OCI-LY7 (cell line): Measurements from ENCODE around the gene UGT1A10. TPM values are rescaled to one million over a fixed set of nuclear protein-coding genes. Genes with fewer than 3 reads are reported as not detected.
"Not testable (repeated sequence)": the region's sequence is repeated elsewhere in the genome, so short reads cannot be mapped to it uniquely, and the experiment has no call there.

ENCODE experiments used
- BruUV-seq: library from RNA; stranded (reverse); fragments of 400-500 nt; replicated peaks from 2 replicates; lab custom pipeline; 2021; lab: Mats Ljungman, UMichigan
- CTCF ChIA-PET: fragments of 300-600 bp; sonication (Branson Sonifier 250); formaldehyde crosslinking; loops from one replicate; lab custom pipeline; 2022; ENCODE audit warnings: antibody characterized with exemption; ENCODE audit not compliant: unreplicated experiment; lab: Charles Lee
- POLR2A ChIA-PET: fragments of 300-600 bp; sonication (Branson Sonifier 250); formaldehyde crosslinking; loops from one replicate; lab custom pipeline; 2022; ENCODE audit warnings: antibody characterized with exemption; lab: Charles Lee
- DNase-seq: peaks from one replicate; pipeline ENCODE4 v3.0.0-alpha.2; 2015; ENCODE audit warnings: low spot score
- H2AFZ ChIP-seq: fragments of 200-600 bp; sonication (generic), shearing (Covaris generic); 2 replicates; pipeline ENCODE4 v1.6.1; 2014; ENCODE audit warnings: mild to moderate bottlenecking, antibody characterized with exemption, low read length, moderate library complexity
- H3K27ac ChIP-seq: fragments of 200-600 bp; sonication (generic); 2 replicates; pipeline ENCODE4 v1.5.1; 2014; ENCODE audit warnings: mixed run types, low read depth, mild to moderate bottlenecking, moderate library complexity, low read length, inconsistent platforms; ENCODE audit not compliant: poor library complexity, severe bottlenecking
- H3K36me3 ChIP-seq: fragments of 200-600 bp; sonication (generic); 2 replicates; pipeline ENCODE4 v1.6.1; 2014; ENCODE audit warnings: mild to moderate bottlenecking, antibody characterized with exemption, low read length, moderate library complexity, mixed read lengths; ENCODE audit not compliant: insufficient read depth
- H3K4me1 ChIP-seq: fragments of 200-600 bp; sonication (generic); 2 replicates; pipeline ENCODE4 v1.5.1; 2014; ENCODE audit warnings: mild to moderate bottlenecking, low read length; ENCODE audit not compliant: insufficient read depth, poor library complexity, severe bottlenecking
- H3K4me2 ChIP-seq: fragments of 200-600 bp; sonication (generic); 2 replicates; pipeline ENCODE4 v1.6.1; 2014; ENCODE audit warnings: mild to moderate bottlenecking, low read length
- H3K4me3 ChIP-seq: fragments of 200-600 bp; sonication (generic); 2 replicates; pipeline ENCODE4 v1.5.1; 2014; ENCODE audit warnings: mild to moderate bottlenecking, low read depth, low read length; ENCODE audit not compliant: poor library complexity, severe bottlenecking
- H3K79me2 ChIP-seq: fragments of 200-600 bp; sonication (generic); 2 replicates; pipeline ENCODE4 v1.6.1; 2016; ENCODE audit warnings: low read depth, mild to moderate bottlenecking, low read length, moderate library complexity, mixed read lengths; ENCODE audit not compliant: insufficient read depth
- H3K9me2 ChIP-seq: fragments of 200-600 bp; sonication (generic); 2 replicates; pipeline ENCODE4 v1.6.1; 2016; ENCODE audit warnings: mild to moderate bottlenecking, low read length, mixed read lengths; ENCODE audit not compliant: insufficient read depth
- H3K9me3 ChIP-seq: fragments of 200-600 bp; sonication (generic); 2 replicates; pipeline ENCODE4 v1.6.1; 2014; ENCODE audit warnings: mild to moderate bottlenecking, mixed run types, low read length, mixed read lengths
- H4K20me1 ChIP-seq: fragments of 200-600 bp; sonication (generic); 2 replicates; pipeline ENCODE4 v1.6.1; 2014; ENCODE audit warnings: mild to moderate bottlenecking, antibody characterized with exemption, low read length, moderate library complexity, mixed read lengths; ENCODE audit not compliant: insufficient read depth
- CTCF ChIP-seq: fragments of 200-600 bp; sonication (generic); conservative IDR thresholded peaks from 2 replicates; pipeline ENCODE4 v1.5.1; 2014; ENCODE audit warnings: mild to moderate bottlenecking, antibody characterized with exemption, low read length, moderate library complexity, mixed read lengths
- EZH2phosphoT487 ChIP-seq: fragments of 200-600 bp; sonication (generic); IDR thresholded peaks from 2 replicates; pipeline ENCODE4 v1.6.1; 2018; ENCODE audit warnings: low read depth, borderline replicate concordance, mild to moderate bottlenecking, mixed run types, antibody characterized with exemption, low read length, moderate library complexity, mixed read lengths
- intact Hi-C: fragments of 100-400 bp; cut with micrococcal nuclease; formaldehyde crosslinking; loops from one replicate; pipeline ENCODE4 v1.10.0; 2022; ENCODE audit not compliant: unreplicated experiment
- total RNA-seq, 2 experiments: library from RNA; depleted of rRNA in 1 of 2; stranded (reverse); fragments of >200 nt in 1 of 2; shearing (Covaris generic) in 1 of 2; gene quantifications; 2 replicates each; pipeline ENCODE4 v1.2.3, GENCODE V29; 2014 to 2022

Gene UGT1A10
- total RNA-seq, 2 experiments from 2014 or later: not detected

DNA sequence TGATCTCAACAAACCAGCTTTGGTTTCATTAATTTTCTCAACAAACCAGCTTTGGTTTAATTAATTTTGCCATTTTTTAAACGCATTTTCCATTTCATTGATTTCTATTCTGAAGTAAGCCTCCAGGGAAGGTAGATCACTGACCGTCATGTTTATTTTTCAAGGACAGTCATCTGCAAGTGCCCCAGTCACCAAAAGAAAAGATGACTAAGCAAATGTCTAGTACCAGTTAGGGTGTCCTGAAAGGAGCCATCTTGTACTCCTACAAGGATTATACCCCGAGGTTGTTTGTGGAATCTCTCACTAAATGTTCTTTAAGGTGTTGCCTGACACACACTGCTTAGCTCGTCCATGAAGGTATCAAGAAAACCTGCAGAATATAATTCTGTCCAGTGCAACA lies 25.0 kb upstream of the UGT1A10 start:
- BruUV-seq: no TSS peak
- H3K27ac ChIP-seq: no peak overlapping the region
- no peaks in the 10 kb centered on the region for H4K20me1 ChIP-seq
- no peak overlapping the region for H2AFZ ChIP-seq
- CTCF ChIA-PET: no interaction called here
- H3K4me2 ChIP-seq: no peak overlapping the region
- H3K36me3 ChIP-seq: no peaks in the 10 kb centered on the region
- H3K79me2 ChIP-seq: no peaks in the 10 kb centered on the region
- DNase-seq: no peak
- POLR2A ChIA-PET: no interaction called here
- no peak overlapping the region for H3K4me3 ChIP-seq
- H3K9me2 ChIP-seq: no peaks in the 10 kb centered on the region
- H3K4me1 ChIP-seq: no peaks in the 10 kb centered on the region
- TF ChIP-seq EZH2phosphoT487 (no peak), CTCF (no peak)
- intact Hi-C loops: no loop called here
- H3K9me3 ChIP-seq: no peaks in the 10 kb centered on the region

DNA sequence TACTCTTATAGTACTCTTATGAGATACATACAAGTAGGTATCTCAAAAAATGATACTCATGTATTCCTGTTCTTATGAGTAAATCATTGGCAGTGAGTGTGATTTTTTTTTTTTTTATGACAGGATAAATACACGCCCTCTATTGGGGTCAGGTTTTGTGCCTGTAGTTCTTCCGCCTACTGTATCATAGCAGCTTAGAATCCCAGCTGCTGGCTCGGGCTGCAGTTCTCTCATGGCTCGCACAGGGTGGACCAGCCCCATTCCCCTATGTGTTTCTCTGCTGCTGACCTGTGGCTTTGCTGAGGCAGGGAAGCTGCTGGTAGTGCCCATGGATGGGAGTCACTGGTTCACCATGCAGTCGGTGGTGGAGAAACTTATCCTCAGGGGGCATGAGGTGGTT lies 18.8 kb upstream of the UGT1A10 start, which contains the start of gene UGT1A8:
Gene UGT1A8, plus strand, starts transcription at position 158 of the 400 bp plus-strand sequence. Its CDS starts 75 bp downstream, at position 233.
- H3K36me3 ChIP-seq, BruUV-seq, H3K4me3 ChIP-seq, intact Hi-C loops, CTCF ChIA-PET, H2AFZ ChIP-seq, H3K4me2 ChIP-seq, H3K9me2 ChIP-seq, H3K79me2 ChIP-seq, DNase-seq, H3K9me3 ChIP-seq, POLR2A ChIA-PET, H3K4me1 ChIP-seq, H4K20me1 ChIP-seq, H3K27ac ChIP-seq: not testable (repeated sequence)

DNA sequence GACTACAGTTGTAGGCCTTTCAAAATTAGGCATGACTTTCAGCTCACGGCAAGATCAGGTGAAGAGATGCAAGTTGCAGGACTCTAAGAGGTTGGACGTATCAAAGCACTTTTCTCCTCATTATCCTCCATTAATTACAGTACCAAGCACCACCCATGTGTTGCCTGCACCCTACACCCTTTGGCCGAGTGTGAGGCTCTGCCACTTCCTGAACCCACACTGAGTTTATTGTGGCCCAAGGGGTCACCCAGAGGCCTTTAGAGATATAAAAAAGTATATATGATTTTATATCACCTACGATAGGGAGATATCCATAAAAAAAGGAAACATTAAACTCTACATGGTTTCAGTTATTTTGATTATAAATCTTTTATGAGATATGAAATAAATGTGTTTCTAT lies 16.0 kb upstream of the UGT1A10 start:
- Histone ChIP-seq H3K4me2 (no peak overlapping the region), H2AFZ (no peak overlapping the region), H3K4me3 (no peak overlapping the region), H3K4me1 (no peaks in the 10 kb centered on the region), H3K79me2 (no peaks in the 10 kb centered on the region), H3K9me2 (no peaks in the 10 kb centered on the region), H3K27ac (no peak overlapping the region), H4K20me1 (no peaks in the 10 kb centered on the region), H3K36me3 (no peaks in the 10 kb centered on the region), H3K9me3 (0 out of 2 replicates have a peak, but pooled peaks cover 6% of the 10 kb centered on the region)
- ChIA-PET POLR2A (no interaction called here), CTCF (no interaction called here)
- no TSS peak for BruUV-seq
- DNase-seq: no peak
- intact Hi-C loops: no loop called here
- TF ChIP-seq CTCF: no peak
- TF ChIP-seq EZH2phosphoT487: no peak

DNA sequence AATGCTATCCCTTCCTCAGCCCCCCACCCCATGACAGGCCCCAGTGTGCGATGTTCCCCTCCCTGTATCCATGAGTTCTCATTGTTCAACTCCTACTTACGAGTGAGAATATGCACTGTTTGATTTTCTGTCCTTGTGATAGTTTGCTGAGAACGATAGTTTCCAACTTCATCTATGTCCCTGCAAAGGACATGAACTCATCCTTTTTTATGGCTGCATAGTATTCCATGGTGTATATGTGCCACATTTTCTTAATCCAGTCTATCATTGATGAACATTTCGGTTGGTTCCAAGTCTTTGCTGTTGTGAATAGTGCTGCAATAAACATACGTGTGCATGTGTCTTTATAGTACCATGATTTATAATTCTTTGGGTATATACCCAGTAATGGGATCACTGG lies 14.4 kb upstream of the UGT1A10 start:
- H3K4me1 ChIP-seq, H3K36me3 ChIP-seq, intact Hi-C loops, H3K4me2 ChIP-seq, H4K20me1 ChIP-seq, H3K9me3 ChIP-seq, BruUV-seq, H3K79me2 ChIP-seq, CTCF ChIA-PET, H3K9me2 ChIP-seq, DNase-seq, POLR2A ChIA-PET, H3K4me3 ChIP-seq, H3K27ac ChIP-seq, H2AFZ ChIP-seq: not testable (repeated sequence)
